Keratinocyte (primary cell): Measurements from ENCODE around the gene ADD2. TPM values are rescaled to one million over a fixed set of nuclear protein-coding genes. Genes with fewer than 3 reads are reported as not detected.

Experiments used
- DNase-seq: peaks from one replicate; pipeline ENCODE4 v3.0.0-alpha.2; 2011; ENCODE audit warnings: low read depth, missing footprints, low spot score
- FAIRE-seq: peaks from 2 replicates; lab custom pipeline; 2011; peaks lifted over from hg19 to GRCh38; lab: Jason Lieb, UNC
- H2AFZ ChIP-seq: 2 replicates; pipeline ENCODE4 v1.6.0; 2012; ENCODE audit warnings: low read length, control low read depth, inconsistent platforms; ENCODE audit not compliant: control insufficient read depth
- H3K27ac ChIP-seq: 2 replicates; pipeline ENCODE4 v1.5.1; 2011; ENCODE audit warnings: low read length; ENCODE audit not compliant: control insufficient read depth, insufficient read depth
- H3K27me3 ChIP-seq: 3 replicates; pipeline ENCODE4 v1.6.0; 2011; ENCODE audit warnings: low read length; ENCODE audit not compliant: control insufficient read depth, insufficient read depth; ENCODE audit errors: extremely low read depth
- H3K36me3 ChIP-seq, 2 experiments: 2 replicates in 1 of 2; 3 replicates in 1 of 2; pipeline ENCODE4 v1.5.1; 2011; ENCODE audit warnings: low read length in 2 of 2, mild to moderate bottlenecking in 1 of 2; ENCODE audit not compliant: control insufficient read depth in 2 of 2, insufficient read depth in 2 of 2; ENCODE audit errors: extremely low read depth in 1 of 2
- H3K4me1 ChIP-seq: 3 replicates; pipeline ENCODE4 v1.5.1; 2011; ENCODE audit warnings: low read length; ENCODE audit not compliant: control insufficient read depth, insufficient read depth; ENCODE audit errors: extremely low read depth
- H3K4me2 ChIP-seq: 3 replicates; pipeline ENCODE4 v1.6.0; 2011; ENCODE audit warnings: low read depth, low read length; ENCODE audit not compliant: control insufficient read depth, insufficient read depth; ENCODE audit errors: extremely low read depth
- H3K4me3 ChIP-seq, 3 experiments: fragments of 200-600 bp in 1 of 3; sonication (generic) in 1 of 3; 2 replicates in 2 of 3; 3 replicates in 1 of 3; pipeline ENCODE4 v1.5.1; 2011 to 2016; ENCODE audit warnings: low read length in 3 of 3, mild to moderate bottlenecking in 3 of 3, control low read depth in 2 of 3, inconsistent platforms in 1 of 3, low read depth in 1 of 3, mixed read lengths in 1 of 3, mixed run types in 1 of 3, moderate library complexity in 1 of 3; ENCODE audit not compliant: control insufficient read depth in 2 of 3, insufficient read depth in 2 of 3; ENCODE audit errors: extremely low read depth in 1 of 3
- H3K79me2 ChIP-seq: 2 replicates; pipeline ENCODE4 v1.6.0; 2012; ENCODE audit warnings: low read length; ENCODE audit not compliant: control insufficient read depth, insufficient read depth
- H3K9ac ChIP-seq: 3 replicates; pipeline ENCODE4 v1.6.0; 2011; ENCODE audit warnings: low read length; ENCODE audit not compliant: control insufficient read depth, insufficient read depth; ENCODE audit errors: extremely low read depth
- H3K9me1 ChIP-seq: 3 replicates; pipeline ENCODE4 v1.6.0; 2011; ENCODE audit warnings: low read length; ENCODE audit not compliant: control insufficient read depth, insufficient read depth; ENCODE audit errors: extremely low read depth
- H3K9me3 ChIP-seq: 2 replicates; pipeline ENCODE4 v1.5.1; 2012; ENCODE audit warnings: low read depth, low read length; ENCODE audit not compliant: control insufficient read depth
- H4K20me1 ChIP-seq: 3 replicates; pipeline ENCODE4 v1.6.0; 2011; ENCODE audit warnings: low read length; ENCODE audit not compliant: control insufficient read depth, insufficient read depth; ENCODE audit errors: extremely low read depth
- EZH2 ChIP-seq: IDR thresholded peaks from one replicate; pipeline ENCODE4 v1.6.1; 2012; ENCODE audit warnings: inconsistent platforms, mild to moderate bottlenecking, low read length, moderate library complexity
- dilution Hi-C: fragments of 300-500 bp; cut with MboI; formaldehyde crosslinking; loops from one replicate; pipeline ENCODE4 v1.7.0; 2020; ENCODE audit warnings: low sequenced_read_pairs; ENCODE audit not compliant: extremely low pct_ligation_motif_present
- polyA plus RNA-seq, 5 experiments: library from polyadenylated mRNA; depleted of rRNA in 3 of 5; stranded (reverse) in 3 of 5; stranded (forward) in 1 of 5; unstranded in 1 of 5; fragments of >200 nt; gene quantifications; 1 replicate in 1 of 5; 2 replicates in 3 of 5; 3 replicates in 1 of 5; pipeline versions ENCODE4 v1.2.1 to v1.2.3, GENCODE V29; 2011 to 2012; ENCODE audit warnings: missing spikeins in 2 of 5, low read depth in 1 of 5, low replicate concordance in 1 of 5
- TF ChIP-seq, protein P1 (sequence below), 3 experiments: IDR thresholded peaks in 1 of 3; conservative IDR thresholded peaks in 1 of 3; optimal IDR thresholded peaks in 1 of 3; 2 replicates in 2 of 3; 3 replicates in 1 of 3; pipeline versions ENCODE3 to v1.5.1; 2011; ENCODE audit warnings: low read length in 3 of 3, mild to moderate bottlenecking in 3 of 3, moderate library complexity in 2 of 3, control low read depth in 1 of 3, inconsistent platforms in 1 of 3; ENCODE audit not compliant: insufficient read depth in 2 of 3; ENCODE audit errors: extremely low read depth in 1 of 3

Gene ADD2
- polyA plus RNA-seq, 1 donor (not counting 4 experiments of a cell fraction or from before 2014, with no cell fraction given), result 0.05 TPM

DNA sequence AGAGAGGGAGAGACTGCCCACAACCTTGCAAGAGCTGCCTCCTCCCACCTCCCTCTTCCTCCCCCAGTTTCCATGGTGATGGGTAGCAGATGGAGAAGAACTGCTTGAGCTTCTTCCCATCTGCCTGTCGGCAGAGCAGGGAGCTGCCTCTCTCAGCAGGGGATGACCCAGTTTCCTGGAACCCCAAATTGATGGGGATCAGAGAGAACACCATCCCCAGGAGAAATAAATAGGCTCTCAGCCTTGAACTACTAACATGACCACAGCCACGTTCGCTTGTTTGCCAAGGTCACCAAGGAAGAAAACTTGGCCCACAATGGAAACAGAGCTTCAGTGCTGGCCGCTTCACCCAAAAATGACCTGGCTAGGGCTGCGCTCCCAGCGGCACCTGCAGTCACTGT, 82.2 kb downstream of the ADD2 start:
- no peaks in the 10 kb centered on the region for H3K36me3 ChIP-seq
- TF ChIP-seq, protein P1, sequence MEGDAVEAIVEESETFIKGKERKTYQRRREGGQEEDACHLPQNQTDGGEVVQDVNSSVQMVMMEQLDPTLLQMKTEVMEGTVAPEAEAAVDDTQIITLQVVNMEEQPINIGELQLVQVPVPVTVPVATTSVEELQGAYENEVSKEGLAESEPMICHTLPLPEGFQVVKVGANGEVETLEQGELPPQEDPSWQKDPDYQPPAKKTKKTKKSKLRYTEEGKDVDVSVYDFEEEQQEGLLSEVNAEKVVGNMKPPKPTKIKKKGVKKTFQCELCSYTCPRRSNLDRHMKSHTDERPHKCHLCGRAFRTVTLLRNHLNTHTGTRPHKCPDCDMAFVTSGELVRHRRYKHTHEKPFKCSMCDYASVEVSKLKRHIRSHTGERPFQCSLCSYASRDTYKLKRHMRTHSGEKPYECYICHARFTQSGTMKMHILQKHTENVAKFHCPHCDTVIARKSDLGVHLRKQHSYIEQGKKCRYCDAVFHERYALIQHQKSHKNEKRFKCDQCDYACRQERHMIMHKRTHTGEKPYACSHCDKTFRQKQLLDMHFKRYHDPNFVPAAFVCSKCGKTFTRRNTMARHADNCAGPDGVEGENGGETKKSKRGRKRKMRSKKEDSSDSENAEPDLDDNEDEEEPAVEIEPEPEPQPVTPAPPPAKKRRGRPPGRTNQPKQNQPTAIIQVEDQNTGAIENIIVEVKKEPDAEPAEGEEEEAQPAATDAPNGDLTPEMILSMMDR (optimal IDR thresholded peaks at IDR 0.05 in 1 of 3, IDR thresholded peaks at IDR 0.05 in 1 of 3, conservative IDR thresholded peaks at IDR 0.05 in 1 of 3; ENCODE audit: extremely low read depth in 1 of 3, insufficient read depth in 2 of 3, low read length in 3 of 3), result no peak
- no peak for TF ChIP-seq EZH2
- no peak for DNase-seq

DNA sequence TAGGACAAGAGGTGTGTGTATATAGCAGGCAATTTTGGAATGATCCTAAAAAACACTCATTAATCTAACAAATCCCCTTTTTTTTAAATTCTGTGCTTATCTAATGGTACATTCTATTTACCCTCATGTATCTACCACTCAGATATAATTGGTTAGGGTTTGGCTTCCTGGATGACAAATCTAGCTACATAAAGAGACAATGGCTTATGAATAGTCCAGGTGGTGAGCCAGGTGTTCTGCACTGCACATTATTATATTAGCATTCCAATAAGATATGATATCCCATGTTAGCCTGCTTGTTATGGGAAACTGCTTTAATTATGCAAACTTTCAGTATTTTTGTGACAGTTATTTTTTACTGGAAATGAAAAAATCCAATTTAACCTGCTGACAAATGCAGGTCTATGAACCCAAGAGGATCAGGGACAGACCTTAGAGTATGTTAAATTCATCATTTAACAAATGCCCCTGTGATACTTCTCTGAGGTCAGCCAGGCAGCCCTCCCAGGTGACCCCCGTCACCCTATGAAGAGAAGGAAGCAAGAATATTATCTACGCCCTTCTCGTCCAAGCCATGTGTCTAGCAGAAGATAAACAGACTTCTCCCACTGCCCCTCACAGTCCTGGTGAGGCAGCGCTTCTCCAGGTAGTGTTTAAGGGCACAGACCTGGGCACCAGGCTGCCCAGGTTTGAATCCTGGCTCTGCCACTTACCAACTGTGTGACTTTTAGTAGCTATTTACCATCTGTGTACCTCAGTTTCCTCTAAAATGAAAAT, 83.0 kb downstream of the ADD2 start:
- dilution Hi-C loops, result no loop called here
- TF ChIP-seq, protein P1 (optimal IDR thresholded peaks at IDR 0.05 in 1 of 3, IDR thresholded peaks at IDR 0.05 in 1 of 3, conservative IDR thresholded peaks at IDR 0.05 in 1 of 3; ENCODE audit: extremely low read depth in 1 of 3, insufficient read depth in 2 of 3, low read length in 3 of 3), result no peak
- TF ChIP-seq EZH2, result no peak
- Histone ChIP-seq H2AFZ (no peak overlapping the region), H3K4me1 (no peaks in the 10 kb centered on the region), H3K4me2 (no peak overlapping the region), H3K4me3 (no peak overlapping the region), H3K27ac (no peak overlapping the region), H3K79me2 (no peaks in the 10 kb centered on the region), H4K20me1 (no peaks in the 10 kb centered on the region), H3K9ac (no peak overlapping the region), H3K9me3 (no peaks in the 10 kb centered on the region), H3K36me3 (no peaks in the 10 kb centered on the region), H3K27me3 (peaks cover 11% of the 10 kb centered on the region), H3K9me1 (no peaks in the 10 kb centered on the region)
- FAIRE-seq (no peak), DNase-seq (no peak)

More for the DNA sequence above, 82.2 kb downstream of the ADD2 start:
- Histone ChIP-seq H3K4me3 (no peak overlapping the region), H4K20me1 (no peaks in the 10 kb centered on the region), H3K79me2 (no peaks in the 10 kb centered on the region), H3K27ac (no peak overlapping the region), H2AFZ (no peak overlapping the region), H3K27me3 (peaks cover 11% of the 10 kb centered on the region), H3K9ac (no peak overlapping the region), H3K9me1 (no peaks in the 10 kb centered on the region), H3K4me1 (no peaks in the 10 kb centered on the region), H3K4me2 (no peak overlapping the region), H3K9me3 (no peaks in the 10 kb centered on the region)
- FAIRE-seq, result no peak
- dilution Hi-C loops, result no loop called here
